HG02610 (cell line): ENCODE measurements around the gene ZNF236.

Experiments used
- ATAC-seq: cut with Tn5 transposase; IDR thresholded peaks from one replicate; pipeline ENCODE4 v1.9.1; 2021; ENCODE audit warnings: mild to moderate bottlenecking, moderate library complexity; ENCODE audit not compliant: unreplicated experiment

Gene ZNF236

GRCh38 chr18:77000527-77000926 is 178.2 kb downstream of the ZNF236 start:
- no peak for ATAC-seq

DNA sequence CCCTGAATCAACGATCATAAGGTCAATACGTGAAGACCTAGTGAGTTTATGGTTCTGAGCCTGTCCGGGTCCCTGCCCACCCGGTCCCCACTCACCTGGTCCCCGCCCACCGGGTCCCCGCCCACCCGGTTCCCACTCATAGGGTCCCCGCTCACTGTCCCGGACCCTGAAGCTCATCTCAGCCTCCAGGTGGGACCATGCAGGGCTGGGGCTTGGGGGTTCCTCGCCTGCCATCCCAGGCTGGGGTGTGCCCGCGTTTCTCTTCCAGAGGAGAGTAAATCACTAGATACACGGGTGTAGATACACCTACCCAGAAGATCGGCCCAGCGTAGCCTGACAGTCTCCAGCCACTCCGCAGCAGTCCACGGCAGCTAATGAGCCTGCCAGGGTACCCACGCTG is 178.7 kb downstream of the ZNF236 start:
- no peak for ATAC-seq

GRCh38 chr18:77001979-77002378 is 179.6 kb downstream of the ZNF236 start:
- no peak for ATAC-seq

DNA sequence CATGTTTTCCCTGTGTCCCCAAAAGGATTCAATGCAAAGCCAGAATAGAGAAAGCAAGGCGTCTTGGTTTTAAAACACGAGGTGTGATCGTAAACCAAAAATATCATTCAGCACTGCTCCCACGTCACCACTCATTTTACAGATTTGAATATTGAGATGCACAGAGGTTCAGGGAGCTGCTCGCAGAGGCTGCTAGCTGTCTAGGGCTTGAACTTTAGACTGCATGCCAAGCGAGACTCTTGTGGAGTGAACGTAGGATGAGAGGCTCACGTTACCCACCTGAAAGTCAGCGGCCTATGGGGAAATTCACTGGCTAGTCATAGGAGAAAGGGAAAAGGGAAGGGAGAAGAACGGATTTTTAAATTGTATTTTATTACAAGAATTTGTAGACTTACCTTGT is 180.1 kb downstream of the ZNF236 start:
- no peak for ATAC-seq

DNA sequence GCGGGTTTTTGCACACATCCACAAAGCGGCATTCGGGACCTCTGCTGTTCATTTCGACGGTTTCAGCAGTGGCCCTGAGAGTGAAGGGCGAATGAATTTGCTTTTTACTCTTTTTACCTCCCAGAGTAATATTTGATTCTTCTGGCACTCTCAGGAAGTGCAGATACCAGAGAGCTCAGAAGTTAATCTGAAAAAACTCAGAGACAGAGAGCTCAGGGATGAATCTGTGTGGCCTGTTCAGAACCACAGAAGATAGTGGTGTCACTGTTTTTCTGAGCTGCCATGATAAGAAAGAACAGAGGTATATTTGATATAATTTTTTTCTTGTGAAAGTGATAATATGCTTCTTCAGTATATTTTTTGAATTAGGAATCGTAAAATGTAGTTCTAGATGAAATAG is 181.0 kb downstream of the ZNF236 start:
- no peak for ATAC-seq

- no peak for ATAC-seq
These were observed 182.4 kb downstream of the ZNF236 start for GRCh38 chr18:77004555-77005380.

GRCh38 chr18:77005651-77006195 is 183.4 kb downstream of the ZNF236 start:
- ATAC-seq = no peak

DNA sequence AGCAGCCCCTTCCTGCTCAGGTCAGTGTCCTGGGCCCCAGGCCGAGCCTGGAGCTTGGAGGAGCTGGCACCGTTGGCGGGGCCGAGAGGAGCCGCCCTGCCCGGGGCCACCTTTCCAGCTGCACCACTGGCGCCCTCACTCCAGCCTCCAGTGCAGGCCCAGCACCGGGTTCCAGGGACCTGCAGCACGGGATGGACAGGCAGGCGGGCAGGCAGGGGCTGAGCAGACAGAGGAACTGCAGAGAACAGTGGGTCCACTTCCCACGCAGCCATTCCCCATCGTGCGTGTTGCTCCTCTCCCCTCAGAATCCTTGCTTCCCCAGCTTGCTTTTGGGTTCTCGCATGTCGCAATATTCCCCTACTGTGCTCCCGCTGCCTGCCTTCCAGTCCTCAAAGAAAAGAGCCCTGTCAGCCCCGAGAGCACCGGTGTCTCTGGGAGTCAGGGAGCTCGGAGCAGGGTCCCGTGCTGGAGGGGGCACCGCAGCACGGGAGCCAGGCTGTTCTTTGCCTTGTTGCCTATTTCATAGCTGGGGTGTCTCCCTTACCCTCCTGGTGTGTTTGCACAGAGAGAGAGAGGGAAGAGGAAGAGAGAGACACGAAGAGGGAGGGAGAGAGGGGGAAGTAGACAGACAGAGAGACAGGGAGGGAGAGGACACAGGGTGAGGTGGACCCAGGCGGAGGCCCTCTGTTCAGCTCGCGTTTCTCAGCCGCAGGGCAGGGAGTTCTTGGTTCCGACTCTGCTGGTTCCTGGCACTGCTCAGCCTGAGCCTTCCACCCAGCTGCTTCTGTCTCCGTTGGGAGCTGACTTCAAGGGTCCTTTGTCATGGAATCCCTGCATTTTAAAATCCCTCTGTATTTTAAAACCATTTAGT is 184.2 kb downstream of the ZNF236 start:
- no peak for ATAC-seq

DNA sequence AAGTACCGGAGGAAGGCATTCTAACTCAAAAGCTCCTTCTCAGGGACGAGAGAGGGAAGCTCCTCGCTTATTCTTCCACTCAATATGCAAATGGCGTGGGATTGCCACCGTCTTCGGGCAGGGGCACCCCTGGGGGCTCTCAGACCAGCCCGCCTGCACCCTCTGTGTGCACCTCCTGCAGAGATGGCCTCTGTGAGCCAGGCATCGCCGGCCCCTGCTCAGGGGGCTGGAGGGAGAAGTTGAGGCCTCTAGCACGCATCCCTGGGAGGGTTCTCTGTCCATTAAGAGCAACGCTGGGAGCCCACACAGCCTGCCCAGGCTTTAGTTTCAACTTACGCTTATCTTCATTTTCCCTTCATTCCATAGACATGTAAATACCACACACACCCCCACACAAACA is 184.9 kb downstream of the ZNF236 start:
- no peak for ATAC-seq

DNA sequence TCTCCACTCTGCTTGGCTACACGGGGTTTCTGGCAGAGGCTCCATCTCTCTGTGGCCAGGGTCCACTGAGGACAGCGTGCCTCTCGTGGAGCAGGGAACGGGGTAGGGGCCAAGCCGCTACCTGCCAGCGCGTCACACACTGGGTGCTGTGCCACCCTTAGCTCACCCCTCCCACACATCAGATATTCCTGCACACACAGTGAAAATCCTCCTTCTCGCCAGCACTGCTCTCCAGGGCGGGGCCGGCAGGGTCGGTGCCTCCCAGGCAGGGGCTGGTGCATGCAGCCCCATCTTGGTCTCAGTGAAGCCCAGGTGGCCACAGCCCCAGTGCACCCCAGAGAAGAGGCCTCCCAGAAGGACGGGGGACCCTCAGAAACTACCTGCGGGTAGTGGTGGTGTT is 185.6 kb downstream of the ZNF236 start:
- no peak for ATAC-seq

GRCh38 chr18:77008576-77009315 is 186.4 kb downstream of the ZNF236 start:
- ATAC-seq = no peak

DNA sequence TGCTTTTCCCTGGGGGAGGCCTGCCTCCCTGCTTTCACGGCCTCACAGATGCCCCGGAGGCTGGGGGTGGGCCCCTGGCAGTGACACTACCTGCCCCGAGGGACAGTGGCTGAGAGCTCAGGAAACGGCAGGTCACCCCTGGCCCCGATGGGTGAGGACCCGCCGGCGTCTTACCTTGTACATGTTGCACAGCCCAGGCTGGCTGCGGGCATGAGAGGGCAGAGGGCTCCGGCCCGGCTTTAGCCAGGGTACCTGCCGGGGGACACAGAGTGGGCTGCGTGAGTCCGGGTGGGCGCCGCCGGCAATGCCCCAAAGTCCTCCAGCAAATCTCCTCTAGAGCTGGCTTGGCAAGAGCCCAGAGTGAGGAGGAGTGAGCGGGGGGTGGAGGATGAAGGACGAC is 187.3 kb downstream of the ZNF236 start:
- ATAC-seq = no peak

DNA sequence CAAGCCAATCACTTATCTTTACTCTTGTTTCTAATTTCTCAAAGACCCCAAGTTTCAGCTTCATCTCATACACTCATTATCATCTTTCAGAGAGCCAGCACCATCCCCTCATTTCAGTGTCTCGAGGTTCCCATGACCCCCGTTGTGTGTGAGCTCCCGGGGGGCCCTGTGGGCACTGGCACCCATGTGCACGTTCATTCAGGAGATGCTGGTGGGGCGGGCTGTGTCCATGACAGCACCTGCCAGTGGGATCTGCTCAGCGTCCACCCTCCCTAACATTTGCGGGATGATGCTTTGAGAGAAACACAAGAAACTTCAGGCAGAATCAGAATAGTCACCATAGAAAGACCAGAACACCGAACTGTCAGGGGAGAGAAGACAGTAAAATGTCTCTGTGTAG is 189.8 kb downstream of the ZNF236 start:
- no peak for ATAC-seq

- no peak for ATAC-seq
These were observed 190.6 kb downstream of the ZNF236 start for GRCh38 chr18:77012806-77013541.

- ATAC-seq = no peak
These were observed 191.6 kb downstream of the ZNF236 start for GRCh38 chr18:77013811-77014521.

- no peak for ATAC-seq
These were observed 192.2 kb downstream of the ZNF236 start for GRCh38 chr18:77014538-77014937.

DNA sequence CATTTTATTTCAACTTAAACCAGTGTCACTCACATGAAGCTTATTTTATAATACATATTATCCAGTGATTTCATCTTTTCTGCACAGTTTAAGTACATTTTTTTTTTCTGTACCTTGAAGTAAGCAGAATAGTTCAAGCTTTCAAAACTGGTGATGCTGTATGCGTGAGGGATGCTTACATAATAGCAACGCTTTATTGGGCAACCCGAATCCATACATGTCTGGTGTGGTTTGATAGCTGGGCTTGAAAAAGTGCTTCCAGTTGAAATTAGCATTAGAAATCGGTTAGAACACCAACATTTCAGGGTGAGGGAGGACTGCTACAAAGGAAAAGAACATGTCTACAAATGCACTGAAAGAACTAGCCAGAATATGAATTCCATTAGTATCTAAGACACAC is 192.8 kb downstream of the ZNF236 start:
- no peak for ATAC-seq

DNA sequence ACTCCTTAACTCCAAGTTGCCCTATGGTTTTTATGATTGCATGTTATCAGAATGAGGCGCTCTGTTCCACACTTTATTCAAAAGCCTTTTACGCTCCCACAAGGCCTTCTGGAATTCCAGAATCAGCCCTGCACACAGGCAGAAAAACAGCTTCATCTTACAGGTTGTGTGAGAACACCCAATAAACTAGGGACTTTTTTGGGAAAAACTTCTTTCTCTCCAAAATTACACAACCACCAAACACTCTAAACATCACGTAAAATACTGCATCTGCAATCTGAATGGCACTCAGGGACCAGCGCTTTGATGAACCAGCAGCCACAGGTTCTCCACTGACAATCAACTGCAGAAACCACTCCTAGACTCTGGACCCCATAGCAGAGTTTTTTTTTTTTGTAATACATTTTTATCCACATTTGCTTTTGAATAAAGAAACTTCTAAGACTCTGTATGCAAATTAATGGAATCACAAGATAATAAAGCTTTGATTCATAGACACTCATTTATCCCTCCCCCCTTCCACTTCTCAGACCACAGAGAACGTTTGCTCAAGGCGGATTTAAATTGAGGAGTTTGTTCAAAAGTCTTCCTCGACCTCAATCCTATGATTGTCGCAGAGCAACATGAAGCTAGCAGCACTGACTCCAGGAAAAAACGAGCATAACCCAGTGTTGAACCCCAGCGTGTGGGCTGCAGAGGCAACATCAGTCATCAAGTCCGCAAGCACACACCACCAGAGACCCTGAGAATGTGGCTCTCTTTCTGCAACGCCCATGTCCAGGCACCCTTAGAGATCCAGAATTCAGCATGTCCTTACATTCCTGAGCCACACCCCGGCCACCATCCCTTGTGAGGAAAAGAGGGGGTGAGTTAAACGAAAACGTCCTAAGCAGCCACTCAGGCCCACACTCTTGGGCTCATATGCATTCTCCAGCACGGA is 193.7 kb downstream of the ZNF236 start:
- no peak for ATAC-seq

DNA sequence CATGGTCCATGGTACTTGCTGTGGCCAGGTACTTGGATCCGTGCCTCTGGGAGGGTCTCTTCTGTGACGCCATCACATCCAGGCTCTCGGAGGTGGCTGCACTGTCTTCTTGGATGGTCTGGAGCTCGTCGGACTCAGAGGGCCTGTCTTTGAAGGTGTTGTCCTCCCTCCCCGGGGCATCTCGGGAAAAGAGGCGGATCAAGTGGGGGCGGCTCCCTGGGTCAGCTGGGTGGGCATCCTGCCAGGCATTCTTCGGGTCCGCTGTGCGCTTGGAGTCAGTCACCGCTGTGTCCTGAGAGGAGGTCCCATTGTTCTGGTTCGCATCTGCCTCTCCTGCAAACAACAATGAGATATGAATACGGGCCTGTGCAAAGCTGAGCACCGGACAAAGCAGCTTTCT is 194.6 kb downstream of the ZNF236 start:
- no peak for ATAC-seq
